Dendritic cell treated with granulocyte-macrophage colony-stimulating factor and Interleukin-4, amounts not matched to agents 40 ng/mL and 50 ng/mL, for 4 days (primary cell): ENCODE measurements around the gene SERPINA4.

Source experiments
- H3K27ac Mint-ChIP-seq: one replicate; pipeline ENCODE4 v1.8.0; 2022; ENCODE audit warnings: mild to moderate bottlenecking, mixed read lengths
- H3K27me3 Mint-ChIP-seq: one replicate; pipeline ENCODE4 v1.8.0; 2022; ENCODE audit warnings: mild to moderate bottlenecking, mixed read lengths
- H3K36me3 Mint-ChIP-seq: one replicate; pipeline ENCODE4 v1.8.0; 2022; ENCODE audit warnings: low read depth, mixed read lengths
- H3K4me1 Mint-ChIP-seq: one replicate; pipeline ENCODE4 v1.8.0; 2022; ENCODE audit warnings: low read depth, mixed read lengths
- H3K4me3 Mint-ChIP-seq: one replicate; pipeline ENCODE4 v1.8.0; 2022; ENCODE audit warnings: mild to moderate bottlenecking, moderate library complexity, mixed read lengths
- H3K9me3 Mint-ChIP-seq: one replicate; pipeline ENCODE4 v1.8.0; 2022; ENCODE audit warnings: mixed read lengths
- intact Hi-C: fragments of 100-400 bp; cut with micrococcal nuclease; formaldehyde crosslinking; loops from one replicate; pipeline ENCODE4 v1.15.0; 2022

Gene SERPINA4

GRCh38 chr14:94560751-94561655 is at the start of gene SERPINA4:
Gene SERPINA4 (plus strand): TSS chr14:94561442. CDS start chr14:94563483, 2,041 bp downstream.
- H3K9me3 Mint-ChIP-seq = peaks cover 12% of the 10 kb centered on the region
- H3K27me3 Mint-ChIP-seq = peaks cover 6% of the 10 kb centered on the region
- H3K36me3 Mint-ChIP-seq = no peaks in the 10 kb centered on the region
- H3K4me1 Mint-ChIP-seq = no peaks in the 10 kb centered on the region
- H3K27ac Mint-ChIP-seq = no peak within 1 kb of the TSS
- intact Hi-C loops = no loop called here
- no peak within 1 kb of the TSS for H3K4me3 Mint-ChIP-seq

GRCh38 chr14:94514351-94514750 is 46.9 kb upstream of the SERPINA4 start:
- Mint-ChIP-seq H3K36me3 (no peaks in the 10 kb centered on the region), H3K4me1 (no peaks in the 10 kb centered on the region), H3K4me3 (no peak overlapping the region), H3K27me3 (no peaks in the 10 kb centered on the region), H3K27ac (no peak overlapping the region), H3K9me3 (peaks cover 3% of the 10 kb centered on the region)
- intact Hi-C loops = no loop called here

GRCh38 chr14:94515426-94515825 is 45.8 kb upstream of the SERPINA4 start:
- Mint-ChIP-seq H3K27me3 (no peaks in the 10 kb centered on the region), H3K4me3 (no peak overlapping the region), H3K36me3 (no peaks in the 10 kb centered on the region), H3K4me1 (no peaks in the 10 kb centered on the region), H3K9me3 (peaks cover 8% of the 10 kb centered on the region), H3K27ac (no peak overlapping the region)
- intact Hi-C loops = no loop called here

- intact Hi-C loops = no loop called here
Observed at GRCh38 chr14:94515856-94516255, 45.4 kb upstream of the SERPINA4 start.

GRCh38 chr14:94517248-94517640 is 44.0 kb upstream of the SERPINA4 start:
- intact Hi-C loops = no loop called here
- no peaks in the 10 kb centered on the region for H3K36me3 Mint-ChIP-seq
- H3K4me3 Mint-ChIP-seq = no peak overlapping the region
- no peaks in the 10 kb centered on the region for H3K27me3 Mint-ChIP-seq
- no peaks in the 10 kb centered on the region for H3K4me1 Mint-ChIP-seq
- H3K9me3 Mint-ChIP-seq = peaks cover 8% of the 10 kb centered on the region
- H3K27ac Mint-ChIP-seq = no peak overlapping the region

More at GRCh38 chr14:94515856-94516255, 45.4 kb upstream of the SERPINA4 start:
- no peak overlapping the region for H3K4me3 Mint-ChIP-seq
- no peaks in the 10 kb centered on the region for H3K27me3 Mint-ChIP-seq
- H3K27ac Mint-ChIP-seq = no peak overlapping the region
- H3K36me3 Mint-ChIP-seq = no peaks in the 10 kb centered on the region
- H3K4me1 Mint-ChIP-seq = no peaks in the 10 kb centered on the region
- peaks cover 8% of the 10 kb centered on the region for H3K9me3 Mint-ChIP-seq

- H3K27ac Mint-ChIP-seq = no peak overlapping the region
- no peaks in the 10 kb centered on the region for H3K36me3 Mint-ChIP-seq
- no peaks in the 10 kb centered on the region for H3K27me3 Mint-ChIP-seq
- H3K4me3 Mint-ChIP-seq = no peak overlapping the region
- intact Hi-C loops = no loop called here
- H3K9me3 Mint-ChIP-seq = peaks cover 8% of the 10 kb centered on the region
- H3K4me1 Mint-ChIP-seq = no peaks in the 10 kb centered on the region
Observed at GRCh38 chr14:94517641-94518257, 43.5 kb upstream of the SERPINA4 start.

- intact Hi-C loops = no loop called here
- Mint-ChIP-seq H3K27ac (no peak overlapping the region), H3K4me3 (no peak overlapping the region), H3K36me3 (no peaks in the 10 kb centered on the region), H3K4me1 (no peaks in the 10 kb centered on the region), H3K9me3 (peaks cover 20% of the 10 kb centered on the region), H3K27me3 (no peaks in the 10 kb centered on the region)
Observed at GRCh38 chr14:94521375-94522114, 39.7 kb upstream of the SERPINA4 start.

- H3K4me1 Mint-ChIP-seq = no peaks in the 10 kb centered on the region
- H3K4me3 Mint-ChIP-seq = no peak overlapping the region
- H3K27ac Mint-ChIP-seq = no peak overlapping the region
- intact Hi-C loops = no loop called here
- no peaks in the 10 kb centered on the region for H3K36me3 Mint-ChIP-seq
- peaks cover 20% of the 10 kb centered on the region for H3K9me3 Mint-ChIP-seq
- no peaks in the 10 kb centered on the region for H3K27me3 Mint-ChIP-seq
Observed at GRCh38 chr14:94522115-94522724, 39.0 kb upstream of the SERPINA4 start.

- Mint-ChIP-seq H3K36me3 (no peaks in the 10 kb centered on the region), H3K27ac (no peak overlapping the region), H3K4me1 (no peaks in the 10 kb centered on the region), H3K9me3 (peaks cover 20% of the 10 kb centered on the region), H3K27me3 (no peaks in the 10 kb centered on the region), H3K4me3 (no peak overlapping the region)
- intact Hi-C loops = no loop called here
Observed at GRCh38 chr14:94523265-94523664, 38.0 kb upstream of the SERPINA4 start.

- Mint-ChIP-seq H3K9me3 (peaks cover 19% of the 10 kb centered on the region), H3K4me1 (no peaks in the 10 kb centered on the region), H3K4me3 (no peak overlapping the region), H3K27ac (no peak overlapping the region), H3K36me3 (no peaks in the 10 kb centered on the region), H3K27me3 (no peaks in the 10 kb centered on the region)
- intact Hi-C loops = no loop called here
Observed at GRCh38 chr14:94524093-94524492, 37.1 kb upstream of the SERPINA4 start.

- intact Hi-C loops = no loop called here
- H3K4me1 Mint-ChIP-seq = no peaks in the 10 kb centered on the region
- no peak overlapping the region for H3K4me3 Mint-ChIP-seq
- no peak overlapping the region for H3K27ac Mint-ChIP-seq
- H3K27me3 Mint-ChIP-seq = peaks cover 2% of the 10 kb centered on the region
- no peaks in the 10 kb centered on the region for H3K36me3 Mint-ChIP-seq
- H3K9me3 Mint-ChIP-seq = no peaks in the 10 kb centered on the region
Observed at GRCh38 chr14:94531187-94531586, 30.1 kb upstream of the SERPINA4 start.

- Mint-ChIP-seq H3K27me3 (peaks cover 2% of the 10 kb centered on the region), H3K36me3 (no peaks in the 10 kb centered on the region), H3K9me3 (no peaks in the 10 kb centered on the region), H3K27ac (no peak overlapping the region), H3K4me3 (no peak overlapping the region), H3K4me1 (no peaks in the 10 kb centered on the region)
- intact Hi-C loops = no loop called here
Observed at GRCh38 chr14:94532447-94532846, 28.8 kb upstream of the SERPINA4 start.

GRCh38 chr14:94535506-94535905 is 25.7 kb upstream of the SERPINA4 start:
- intact Hi-C loops = no loop called here
- Mint-ChIP-seq H3K4me1 (no peaks in the 10 kb centered on the region), H3K36me3 (no peaks in the 10 kb centered on the region), H3K27me3 (peaks cover 9% of the 10 kb centered on the region), H3K4me3 (no peak overlapping the region), H3K9me3 (no peaks in the 10 kb centered on the region), H3K27ac (no peak overlapping the region)

- peaks cover 9% of the 10 kb centered on the region for H3K27me3 Mint-ChIP-seq
- no peak overlapping the region for H3K4me3 Mint-ChIP-seq
- intact Hi-C loops = no loop called here
- no peaks in the 10 kb centered on the region for H3K4me1 Mint-ChIP-seq
- no peaks in the 10 kb centered on the region for H3K36me3 Mint-ChIP-seq
- H3K27ac Mint-ChIP-seq = no peak overlapping the region
- no peaks in the 10 kb centered on the region for H3K9me3 Mint-ChIP-seq
Observed at GRCh38 chr14:94536836-94537235, 24.4 kb upstream of the SERPINA4 start.
